ENCODE data around the gene SRM. TPM values are rescaled to one million over a fixed set of nuclear protein-coding genes. Genes with fewer than 3 reads are reported as not detected.
A peak's percentile ranks its signal among the peaks of the same experiment; 100 is the strongest.
"Not testable (repeated sequence)": the region's sequence is repeated elsewhere in the genome, so short reads cannot be mapped to it uniquely, and the experiment has no call there.

Gene SRM
- total RNA-seq, 1 donor, result 39.6 TPM

DNA sequence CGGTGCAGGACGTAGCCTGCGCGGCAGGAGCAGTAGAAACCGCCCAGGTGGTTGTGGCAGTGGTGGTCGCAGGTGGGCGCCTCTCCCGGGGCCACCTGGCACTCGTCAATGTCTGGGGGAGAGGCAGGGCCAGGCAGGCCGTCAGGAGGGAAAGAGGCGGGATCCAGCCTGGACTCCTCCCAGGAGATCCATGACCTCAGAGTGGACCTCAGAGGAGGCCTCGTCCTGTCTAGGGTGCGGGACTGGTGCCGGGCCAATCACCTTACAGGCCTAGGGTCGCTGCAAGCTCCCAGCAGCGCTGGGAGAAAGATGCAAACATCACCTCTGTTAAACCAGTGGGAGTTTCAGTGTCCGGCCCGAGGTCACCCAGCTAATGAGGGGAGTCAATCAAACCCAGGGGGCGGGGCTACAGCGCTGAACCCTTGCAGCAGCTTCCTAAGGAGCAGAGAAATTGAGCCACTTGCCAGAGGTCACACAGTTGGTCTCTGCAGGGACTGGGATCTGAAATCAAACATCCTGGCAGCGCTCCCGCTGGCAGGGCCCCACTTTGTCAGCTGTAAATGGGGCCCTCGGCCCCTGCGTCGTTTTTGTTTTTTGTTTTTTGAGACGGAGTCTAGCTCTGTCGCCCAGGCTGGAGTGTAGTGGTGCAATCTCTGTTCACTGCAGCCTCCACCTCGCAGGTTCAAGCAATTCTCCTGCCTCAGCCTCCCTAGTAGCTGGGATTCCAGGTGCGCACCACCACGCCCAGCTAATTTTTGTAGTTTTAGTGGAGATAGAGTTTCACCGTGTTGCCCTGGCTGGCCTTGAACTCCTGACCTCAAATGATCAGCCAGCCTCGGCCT lies 14.2 kb downstream of the SRM start:
- no peak for DNase-seq (ENCODE audit: low read depth in 2 of 3, low spot score in 2 of 3)

DNA sequence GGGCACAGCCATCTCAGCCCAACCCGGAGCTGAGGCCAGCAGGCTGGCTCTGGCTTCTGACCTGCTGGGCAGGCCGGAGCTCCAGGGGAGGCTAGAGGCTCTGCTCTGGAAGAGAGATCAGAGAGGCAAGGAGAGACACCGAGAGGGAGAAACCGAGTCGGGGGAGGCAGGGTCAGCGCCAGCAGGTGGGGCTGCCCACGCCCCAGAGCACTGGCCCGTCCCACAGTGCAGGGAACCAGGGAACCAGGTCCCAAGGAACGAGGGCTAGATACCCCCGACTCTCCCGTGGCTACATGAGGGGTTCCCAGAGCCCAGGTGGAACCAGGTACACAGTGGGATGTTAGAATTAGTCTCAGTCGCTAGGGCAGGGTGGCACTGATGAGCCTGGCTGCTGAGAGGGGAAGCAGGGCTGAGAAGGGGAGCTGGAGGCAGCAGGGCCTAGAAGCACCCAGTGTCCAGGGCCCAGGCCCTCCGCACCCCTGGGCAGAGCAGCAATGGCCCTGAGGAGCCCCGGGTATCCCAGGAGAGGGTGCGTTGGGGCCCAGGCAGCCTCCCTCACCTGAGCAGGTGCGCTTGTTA lies 14.9 kb downstream of the SRM start:
- no peak for DNase-seq (ENCODE audit: low read depth in 2 of 3, low spot score in 2 of 3)

DNA sequence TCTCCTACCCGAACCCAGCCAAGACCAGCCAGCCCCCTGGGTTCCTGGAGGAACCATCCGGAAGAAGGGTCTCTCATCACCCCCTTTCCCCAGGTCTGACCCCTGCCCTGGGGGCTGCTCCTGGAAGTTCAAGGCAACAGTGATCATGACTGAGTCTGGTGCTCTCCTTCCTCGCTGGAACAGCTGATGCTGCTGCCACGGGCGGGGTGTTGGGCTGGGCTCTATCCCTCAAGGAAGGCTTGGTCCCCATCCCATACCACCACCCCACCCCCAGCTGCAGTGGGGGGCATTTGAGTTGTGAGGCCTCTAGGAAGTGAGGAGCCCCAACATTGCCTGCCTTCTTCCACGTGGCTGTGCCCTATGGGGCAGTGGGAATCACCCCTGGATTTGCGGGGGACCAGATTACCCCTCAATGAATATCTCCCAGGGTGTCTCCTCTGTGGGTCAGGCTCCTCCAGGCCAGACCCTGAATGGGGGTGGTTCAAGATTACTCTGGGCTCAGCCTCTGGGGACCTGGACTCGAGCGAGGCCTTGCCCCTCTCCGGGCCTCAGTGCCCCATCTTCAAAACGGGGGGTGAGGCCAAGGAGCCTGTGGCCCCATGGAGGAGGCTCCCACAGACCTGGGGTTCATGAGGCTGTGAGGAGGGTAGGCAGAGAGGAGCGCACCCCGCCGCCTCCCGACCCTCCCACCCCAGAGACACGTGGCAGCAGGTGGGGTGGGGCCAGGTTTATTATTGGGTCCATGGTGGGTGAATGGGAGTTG lies 15.6 kb downstream of the SRM start:
- DNase-seq (ENCODE audit: low read depth in 2 of 3, low spot score in 2 of 3), result no peak

DNA sequence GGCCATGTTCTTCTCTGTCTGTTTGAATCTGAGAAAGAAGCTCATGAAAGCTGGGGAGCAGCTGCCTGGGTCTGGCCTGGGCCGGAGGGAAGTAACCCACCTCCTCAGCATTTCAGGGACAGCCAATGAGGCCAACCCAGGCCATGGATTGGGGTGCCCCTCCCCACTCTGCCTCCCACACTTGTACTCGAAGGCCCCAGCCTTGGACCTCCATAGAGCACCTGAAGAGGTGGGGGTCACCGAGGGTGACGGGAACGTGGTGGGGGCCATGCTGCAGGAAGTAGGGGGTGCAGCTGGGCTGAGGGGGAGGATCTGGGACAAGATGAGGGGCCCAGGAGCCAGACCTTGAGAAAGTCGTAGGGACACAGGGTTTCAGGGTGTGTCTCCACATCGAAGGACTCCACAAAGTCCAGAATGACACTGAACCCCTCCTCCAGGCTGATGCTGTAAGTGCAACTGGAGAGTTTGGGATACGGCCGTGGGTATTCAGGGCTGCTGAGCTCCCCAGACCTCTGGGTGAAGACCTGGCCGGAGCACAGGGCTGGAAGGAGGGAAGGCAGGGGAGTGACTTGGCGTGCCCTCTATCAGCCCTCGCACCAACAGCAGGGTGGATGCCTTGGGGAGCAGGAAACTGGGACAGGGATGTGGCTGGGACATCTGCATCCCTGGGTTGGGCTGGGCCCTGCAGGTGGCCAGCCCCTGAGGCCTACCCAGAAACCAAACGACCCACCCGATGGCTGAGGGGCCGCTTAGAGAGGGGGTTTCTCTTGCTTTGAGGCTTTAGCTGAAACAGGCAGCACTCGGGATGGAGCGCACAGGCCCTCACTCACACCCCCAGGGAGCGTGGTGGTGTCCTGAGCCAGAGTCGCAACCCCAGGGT lies 16.6 kb downstream of the SRM start:
- DNase-seq (ENCODE audit: low read depth in 2 of 3, low spot score in 2 of 3), result no peak

DNA sequence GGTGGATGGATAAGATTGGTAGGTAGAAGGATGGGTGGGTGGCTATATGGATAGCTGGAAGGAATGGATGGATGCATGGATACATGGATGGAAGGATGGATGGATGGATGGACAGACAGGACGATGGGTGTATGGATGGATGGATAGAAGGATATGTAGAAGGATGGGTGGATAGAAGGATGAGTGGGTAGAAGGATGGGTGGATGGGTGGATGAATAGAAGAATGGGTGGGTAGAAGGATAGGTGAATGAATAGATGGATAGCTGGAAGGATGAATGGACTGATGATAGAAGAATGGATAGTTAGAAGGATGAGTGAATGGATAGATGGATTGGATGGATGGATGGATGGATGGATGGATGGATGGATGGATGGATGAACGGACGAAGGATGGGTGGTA lies 17.8 kb downstream of the SRM start:
- no peak for DNase-seq (ENCODE audit: low read depth in 2 of 3, low spot score in 2 of 3)

DNA sequence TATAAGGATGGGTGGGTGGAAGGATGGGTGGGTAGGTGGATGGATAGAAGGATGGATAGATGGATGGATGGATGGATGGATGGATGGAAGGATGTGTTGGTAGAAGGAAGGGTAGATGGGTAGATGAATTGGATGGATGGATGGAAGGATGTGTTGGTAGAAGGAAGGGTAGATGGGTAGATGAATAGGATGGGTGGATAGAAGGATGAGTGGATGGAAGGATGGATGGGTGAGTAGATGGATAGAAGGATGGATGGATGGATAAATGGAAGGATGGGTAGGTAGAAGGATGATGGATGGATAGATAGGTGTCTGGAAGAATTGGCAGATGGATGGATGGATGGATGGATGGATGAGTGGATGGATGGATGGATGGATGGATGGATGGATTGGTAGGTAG lies 18.8 kb downstream of the SRM start:
- no peak for DNase-seq (ENCODE audit: low read depth in 2 of 3, low spot score in 2 of 3)

DNA sequence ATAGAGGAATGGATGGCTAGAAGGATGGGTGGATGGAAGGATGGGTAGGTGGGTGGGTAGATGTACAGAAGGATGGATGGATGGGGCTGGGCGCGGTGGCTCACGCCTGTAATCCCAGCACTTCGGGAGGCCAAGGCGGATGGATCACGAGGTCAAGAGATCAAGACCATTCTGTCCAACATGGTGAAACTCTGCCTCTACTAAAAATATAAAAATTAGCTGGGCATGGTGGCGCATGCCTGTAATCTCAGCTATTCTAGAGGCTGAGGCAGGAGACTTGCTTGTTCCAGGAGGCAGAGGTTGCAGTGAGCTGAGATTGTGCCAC lies 19.8 kb downstream of the SRM start:
- not testable (repeated sequence) for DNase-seq (ENCODE audit: low read depth in 2 of 3, low spot score in 2 of 3)

DNA sequence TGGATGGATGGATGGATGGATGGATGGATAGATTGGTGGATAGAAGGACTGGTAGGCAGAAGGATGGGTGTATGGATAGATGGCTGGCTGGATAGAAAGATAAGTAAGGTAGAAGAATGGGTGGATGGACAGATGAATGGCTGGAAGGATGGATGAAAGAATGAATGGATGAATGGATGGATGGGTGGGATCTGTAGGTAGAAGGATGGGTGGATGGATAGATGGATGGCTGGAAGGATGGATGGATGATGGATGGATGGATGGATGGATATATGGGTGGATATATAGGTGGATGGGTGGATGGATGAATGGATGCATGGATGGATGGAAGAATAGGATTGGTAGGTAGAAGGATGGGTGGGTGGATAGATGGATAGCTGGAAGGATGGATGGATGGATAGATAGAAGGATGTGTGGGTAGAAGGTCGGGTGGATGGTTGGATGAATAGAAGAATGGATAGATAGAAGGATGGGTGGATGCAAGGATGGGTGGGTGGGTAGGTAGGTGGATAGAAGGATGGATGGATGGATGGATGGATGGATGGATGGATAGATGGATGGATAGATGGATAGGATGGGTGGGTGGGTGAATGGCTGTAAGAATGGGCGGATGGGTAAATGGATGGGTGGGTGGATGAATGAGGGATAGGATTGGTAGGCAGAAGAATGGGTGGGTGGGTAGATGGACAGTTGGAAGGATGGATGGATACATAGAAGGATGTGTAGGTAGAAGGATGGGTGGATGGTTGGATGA lies 20.3 kb downstream of the SRM start:
- no peak for DNase-seq (ENCODE audit: low read depth in 2 of 3, low spot score in 2 of 3)

DNA sequence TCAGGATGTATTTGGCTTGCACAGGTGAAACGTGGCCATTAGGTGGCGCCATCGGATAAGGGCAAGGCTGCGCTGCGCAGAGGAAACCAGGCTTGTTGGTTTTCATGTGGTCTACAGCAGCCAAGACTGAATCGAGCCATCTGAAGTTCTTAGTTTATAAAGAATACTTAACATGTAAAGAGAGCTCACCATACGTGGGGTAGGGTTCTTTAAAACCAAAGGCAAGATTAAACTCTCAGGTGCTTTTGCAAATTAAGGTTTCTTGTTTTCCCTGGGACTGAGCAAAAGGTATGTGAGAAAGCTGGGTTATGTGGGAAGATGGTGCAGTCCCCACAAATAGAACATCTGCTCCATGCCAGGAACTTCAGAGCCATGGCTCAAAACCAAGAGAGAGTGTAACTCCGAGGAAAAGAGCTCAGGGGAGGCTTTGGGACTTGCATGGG lies 22.1 kb downstream of the SRM start:
- peak; percentile 80 to 93 (median 81) for DNase-seq (ENCODE audit: low read depth in 2 of 3, low spot score in 2 of 3)

DNA sequence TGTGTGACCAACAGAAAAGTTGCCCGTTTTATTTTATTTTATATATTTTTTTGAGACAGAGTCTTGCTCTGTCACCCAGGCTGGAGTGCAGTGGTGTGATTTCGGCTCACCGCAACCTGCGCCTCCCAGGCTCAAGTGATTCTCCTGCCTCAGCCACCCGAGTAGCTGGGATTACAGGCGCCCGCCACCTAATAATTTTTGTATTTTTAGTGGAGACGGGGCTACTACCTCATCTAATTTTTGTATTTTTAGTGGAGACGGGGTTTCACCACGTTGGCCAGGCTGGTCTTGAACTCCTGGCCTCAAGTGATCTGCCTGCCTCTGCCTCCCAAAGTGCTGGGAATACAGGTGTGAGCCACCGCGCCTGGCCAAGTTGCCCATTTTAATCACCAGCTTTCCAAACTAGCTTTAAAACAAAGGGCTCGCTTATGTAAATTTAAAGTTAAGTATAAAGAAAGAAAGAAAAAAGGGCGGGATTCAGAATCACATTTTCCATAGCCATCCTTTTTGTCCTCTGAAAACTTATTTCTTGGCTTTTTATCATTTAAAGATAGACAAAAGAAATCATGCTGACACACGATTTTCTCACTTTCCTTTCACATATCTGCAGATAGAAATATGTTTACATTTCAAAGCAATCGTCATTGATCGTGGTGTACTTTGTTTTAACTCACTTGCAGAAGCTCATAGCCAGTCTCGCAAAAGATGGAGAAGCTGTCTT lies 22.6 kb downstream of the SRM start:
- DNase-seq (ENCODE audit: low read depth in 2 of 3, low spot score in 2 of 3), result not testable (repeated sequence)

DNA sequence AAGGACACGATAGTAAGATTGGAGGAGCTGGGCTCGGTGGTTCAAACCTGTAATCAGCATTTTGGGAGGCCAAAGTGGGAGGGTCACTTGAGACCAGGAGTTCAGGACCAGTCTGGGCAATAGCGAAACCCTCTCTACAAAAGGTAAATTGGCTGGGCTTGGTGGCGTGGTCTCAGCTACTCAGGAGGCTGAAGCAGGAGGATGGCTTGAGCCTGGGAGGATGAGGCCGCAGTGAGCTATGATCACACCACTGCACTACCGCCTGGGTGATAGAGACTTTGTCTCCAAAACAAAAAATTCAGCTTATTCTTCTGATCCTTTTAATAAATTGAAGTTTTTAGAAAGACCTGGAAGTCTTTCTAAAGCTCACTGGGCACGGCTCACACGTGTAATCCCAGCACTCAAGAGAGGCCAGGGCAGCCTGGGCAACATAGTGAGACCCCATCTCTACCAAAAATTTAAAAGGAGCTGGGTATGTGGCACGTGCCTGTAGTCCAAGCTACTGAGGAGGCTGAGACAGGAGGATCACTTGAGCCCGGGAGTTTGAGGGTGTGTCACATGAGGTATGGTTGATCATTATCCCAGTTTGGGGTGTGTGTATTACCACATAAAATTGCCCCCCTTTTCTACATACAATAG lies 28.1 kb downstream of the SRM start:
- DNase-seq (ENCODE audit: low read depth in 2 of 3, low spot score in 2 of 3), result no peak

DNA sequence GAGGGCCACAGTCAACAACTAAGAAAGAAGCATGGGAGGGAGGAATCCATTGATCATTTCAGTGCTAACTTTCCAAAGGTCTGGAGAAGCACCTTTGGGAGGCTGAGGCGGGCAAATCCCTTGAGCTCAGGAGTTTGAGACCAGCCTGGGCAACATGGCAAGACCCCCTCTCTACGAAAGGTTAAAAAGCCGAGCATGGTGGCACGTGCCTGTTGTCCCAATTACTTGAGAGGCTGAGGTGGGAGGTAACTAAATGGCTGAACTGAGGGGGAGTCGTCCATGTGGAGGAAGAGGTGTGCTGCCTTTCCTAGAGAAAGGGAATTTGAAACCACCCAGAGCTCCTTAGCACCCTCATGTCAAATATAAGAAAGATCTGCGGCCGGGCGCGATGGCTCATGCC lies 29.0 kb downstream of the SRM start:
- DNase-seq (ENCODE audit: low read depth in 2 of 3, low spot score in 2 of 3), result no peak

DNA sequence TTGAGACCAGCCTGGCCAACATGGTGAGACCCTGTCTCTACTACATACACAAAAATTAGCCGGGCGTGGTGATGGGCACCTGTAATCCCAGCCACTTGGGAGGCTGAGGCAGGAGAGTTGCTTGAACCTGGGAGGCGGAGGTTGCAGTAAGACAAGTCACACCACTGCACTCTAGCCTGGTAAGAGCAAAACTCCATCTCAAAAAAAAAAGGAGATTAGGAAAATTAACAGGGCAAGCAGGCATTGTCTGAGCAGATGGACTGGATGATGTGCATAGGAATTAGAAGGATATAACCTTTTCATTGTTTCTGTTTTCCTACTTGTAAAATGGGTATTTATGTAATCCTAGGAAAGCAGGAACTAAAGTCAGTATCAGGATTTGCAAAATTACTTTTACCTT lies 31.8 kb downstream of the SRM start:
- no peak for DNase-seq (ENCODE audit: low read depth in 2 of 3, low spot score in 2 of 3)

DNA sequence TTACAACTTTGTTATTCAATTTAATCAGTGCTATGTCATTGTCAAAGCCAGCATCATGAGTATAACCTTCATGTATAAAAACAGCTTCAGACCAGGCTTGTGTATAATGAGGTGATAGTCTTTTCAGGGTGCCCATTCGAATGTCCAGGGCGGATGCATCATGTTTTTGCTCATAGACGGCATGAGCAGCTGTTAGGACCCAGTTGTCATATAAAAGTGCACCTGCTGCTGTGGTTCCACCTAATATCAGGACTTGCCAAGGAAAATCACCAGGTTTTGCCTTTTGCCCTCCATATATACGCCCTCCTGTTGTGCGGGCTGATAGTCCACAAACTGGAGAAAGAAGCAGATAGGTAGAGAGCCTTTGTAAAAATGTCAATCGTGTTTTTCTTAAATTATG lies 32.5 kb downstream of the SRM start:
- no peak for DNase-seq (ENCODE audit: low read depth in 2 of 3, low spot score in 2 of 3)

DNA sequence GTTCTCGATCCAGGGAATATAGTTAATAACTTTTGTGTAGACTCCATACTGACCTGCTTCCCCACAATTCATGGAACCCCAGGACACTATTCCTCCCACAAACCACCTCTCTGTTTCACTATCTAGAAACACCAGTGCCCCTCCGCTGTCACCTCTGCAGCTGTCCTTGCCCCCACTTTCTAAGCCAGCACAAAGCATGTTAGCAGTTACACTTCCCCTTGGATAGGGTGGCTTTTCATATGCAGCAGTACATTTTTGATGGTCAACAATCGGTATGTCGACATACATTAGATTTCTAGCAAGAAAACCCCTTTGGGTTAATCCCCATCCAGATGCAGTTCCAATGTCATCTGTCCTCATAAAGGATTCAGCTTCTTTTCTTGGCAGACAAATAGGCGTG lies 32.9 kb downstream of the SRM start:
- no peak for DNase-seq (ENCODE audit: low read depth in 2 of 3, low spot score in 2 of 3)

DNA sequence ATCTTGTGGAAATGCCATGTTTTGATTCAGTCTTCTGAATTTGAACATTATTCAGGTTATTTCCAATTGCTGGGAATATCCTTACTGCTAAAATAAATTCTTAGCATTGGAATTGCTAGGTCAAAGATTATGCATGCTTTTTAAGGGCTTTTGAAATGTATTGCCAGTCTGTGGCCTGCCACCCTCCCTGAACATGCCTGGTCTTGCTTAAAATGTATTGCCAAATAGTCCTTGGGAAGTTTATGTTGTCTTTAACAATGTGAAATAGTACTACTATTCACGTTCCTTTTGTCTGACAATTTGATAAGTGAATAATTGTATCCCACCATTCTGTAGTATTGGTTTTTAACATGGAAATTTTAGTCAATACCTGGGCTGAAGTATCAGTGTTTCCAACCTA lies 33.8 kb downstream of the SRM start:
- no peak for DNase-seq (ENCODE audit: low read depth in 2 of 3, low spot score in 2 of 3)

DNA sequence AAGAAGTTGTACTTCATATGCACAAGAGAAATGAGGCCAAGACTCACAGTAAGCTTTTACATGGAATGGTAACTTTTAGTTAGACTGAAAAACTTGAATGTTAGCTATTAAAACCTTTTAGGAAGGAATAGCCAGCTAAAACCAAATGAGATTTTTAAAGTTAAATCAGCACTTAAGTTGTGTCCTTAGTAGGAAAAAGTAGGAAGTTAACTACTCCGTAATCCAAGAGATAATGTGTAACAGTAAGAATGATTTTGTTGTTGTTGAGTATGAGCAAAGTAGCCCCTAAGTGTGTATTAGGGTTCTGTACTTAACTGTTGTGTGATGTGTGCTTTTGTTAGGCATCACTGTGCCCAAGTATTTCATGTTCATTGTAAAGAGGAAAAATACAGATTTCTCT lies 34.2 kb downstream of the SRM start:
- DNase-seq (ENCODE audit: low read depth in 2 of 3, low spot score in 2 of 3), result no peak

DNA sequence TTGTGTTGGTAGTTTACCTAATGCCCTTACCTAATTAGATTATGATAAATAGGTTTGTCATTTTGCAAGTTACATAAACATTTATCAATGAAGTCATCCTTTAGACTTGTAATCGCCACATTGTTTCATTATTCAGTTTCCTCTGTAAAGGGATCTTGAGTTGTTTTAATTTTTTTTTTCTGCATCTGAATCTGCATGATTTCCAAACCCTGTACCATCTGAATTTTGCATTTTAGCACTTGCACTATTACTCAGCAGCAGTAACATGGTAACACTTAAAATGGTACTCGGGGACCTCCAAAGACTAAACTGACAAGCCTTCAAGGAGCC lies 35.0 kb downstream of the SRM start:
- DNase-seq (ENCODE audit: low read depth in 2 of 3, low spot score in 2 of 3), result no peak

DNA sequence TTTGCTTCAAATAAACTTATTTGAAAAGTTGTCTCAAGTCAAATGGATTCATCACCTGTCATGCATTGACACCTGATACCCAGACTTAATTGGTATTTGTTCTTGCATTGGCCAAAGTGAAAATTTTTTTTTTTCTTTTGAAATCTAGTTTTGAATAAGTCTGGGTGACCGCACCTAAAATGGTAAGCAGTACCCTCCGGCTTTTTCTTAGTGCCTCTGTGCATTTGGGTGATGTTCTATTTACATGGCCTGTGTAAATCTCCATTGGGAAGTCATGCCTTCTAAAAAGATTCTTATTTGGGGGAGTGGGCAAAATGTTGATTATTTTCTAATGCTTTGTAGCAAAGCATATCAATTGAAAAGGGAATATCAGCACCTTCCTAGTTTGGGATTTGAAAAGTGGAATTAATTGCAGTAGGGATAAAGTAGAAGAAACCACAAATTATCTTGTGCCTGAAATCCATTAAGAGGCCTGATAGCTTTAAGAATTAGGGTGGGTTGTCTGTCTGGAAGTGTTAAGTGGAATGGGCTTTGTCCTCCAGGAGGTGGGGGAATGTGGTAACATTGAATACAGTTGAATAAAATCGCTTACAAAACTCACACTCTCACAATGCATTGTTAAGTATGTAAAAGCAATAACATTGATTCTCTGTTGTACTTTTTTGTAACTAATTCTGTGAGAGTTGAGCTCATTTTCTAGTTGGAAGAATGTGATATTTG lies 35.5 kb downstream of the SRM start:
- DNase-seq (ENCODE audit: low read depth in 2 of 3, low spot score in 2 of 3), result no peak
